ENCODE measurements around the gene PTBP2. TPM values are rescaled to one million over a fixed set of nuclear protein-coding genes. Genes with fewer than 3 reads are reported as not detected.

Gene PTBP2
- total and polyA plus RNA-seq, 2 of the 8 experiments (the other 6 are each of a cell fraction or from before 2014, with no cell fraction given): 24.2 to 61.7 TPM

- TF ChIP-seq CTCF (IDR thresholded peaks at IDR 0.05; ENCODE audit: control extremely low read depth in 1 of 3, insufficient read depth in 1 of 3, low read depth in 1 of 3, low read length in 3 of 3) (no peak), ASH2L (IDR thresholded peaks at IDR 0.05; ENCODE audit: low read length) (no peak), CTBP2 (IDR thresholded peaks at IDR 0.05; ENCODE audit: borderline replicate concordance, insufficient read depth, insufficient read length, low read length) (no peak), BRCA1 (IDR thresholded peaks at IDR 0.05; ENCODE audit: low read depth, low read length) (no peak), CHD2 (IDR thresholded peaks at IDR 0.05; ENCODE audit: low read length) (no peak), CREB1 (IDR thresholded peaks at IDR 0.05) (no peak), JUN (IDR thresholded peaks at IDR 0.05; ENCODE audit: low read depth, low read length) (no peak)
Observed at GRCh38 chr1:96721053-96721415, 550 bp upstream of the PTBP2 start (continued).

Data from H1 (cell line).